GM21576 (cell line): ENCODE results near the gene SRF.

ENCODE experiments used
- ATAC-seq: cut with Tn5 transposase; IDR thresholded peaks from one replicate; pipeline ENCODE4 v1.9.1; 2021; ENCODE audit warnings: mild to moderate bottlenecking, moderate library complexity; ENCODE audit not compliant: unreplicated experiment

The SRF gene

GRCh38 chr6:43207286-43207685 is 36.2 kb downstream of the SRF start:
- no peak for ATAC-seq

GRCh38 chr6:43211955-43212354 is 40.9 kb downstream of the SRF start:
- ATAC-seq, result no peak

GRCh38 chr6:43213431-43213830 is 42.4 kb downstream of the SRF start:
- ATAC-seq, result no peak

GRCh38 chr6:43215066-43215465 is 44.0 kb downstream of the SRF start:
- no peak for ATAC-seq

- no peak for ATAC-seq
These were observed 45.1 kb downstream of the SRF start for GRCh38 chr6:43216200-43216599.

GRCh38 chr6:43217351-43217750 is 46.3 kb downstream of the SRF start:
- no peak for ATAC-seq

- ATAC-seq, result no peak
These were observed 48.0 kb downstream of the SRF start for GRCh38 chr6:43219119-43219518.

- ATAC-seq, result no peak
These were observed 48.7 kb downstream of the SRF start for GRCh38 chr6:43219814-43220213.

GRCh38 chr6:43220439-43220951 is 49.4 kb downstream of the SRF start:
- no peak for ATAC-seq

GRCh38 chr6:43221046-43221972 is 50.2 kb downstream of the SRF start:
- ATAC-seq, result no peak

- no peak for ATAC-seq
These were observed 51.5 kb downstream of the SRF start for GRCh38 chr6:43222418-43223059.

- ATAC-seq, result no peak
These were observed 52.1 kb downstream of the SRF start for GRCh38 chr6:43223175-43223574.

GRCh38 chr6:43226192-43226851 is 55.3 kb downstream of the SRF start:
- no peak for ATAC-seq

GRCh38 chr6:43228951-43229802 is 58.1 kb downstream of the SRF start, which contains the start of gene DNPH1:
Gene DNPH1 (minus strand): TSS chr6:43229481. CDS start chr6:43229456, 25 bp downstream.
- ATAC-seq, result peak; percentile 56

- no peak for ATAC-seq
These were observed 58.9 kb downstream of the SRF start for GRCh38 chr6:43229803-43230620.

- no peak for ATAC-seq
These were observed 60.0 kb downstream of the SRF start for GRCh38 chr6:43231053-43231452.
